Stimulated activated CD8-positive, alpha-beta memory T cell treated with anti-CD3 and anti-CD28 coated beads, Interleukin-4, amount 100 ng/mL, for 4 hours (primary cell): ENCODE measurements around the gene FBXO36.
"Not testable (repeated sequence)": the region's sequence is repeated elsewhere in the genome, so short reads cannot be mapped to it uniquely, and the experiment has no call there.

Experiments
- DNase-seq, 2 donors: peaks; one replicate each; pipeline ENCODE4 v3.0.0-alpha.2; 2020; ENCODE audit warnings: low read depth in 2 of 2, low spot score in 1 of 2

The FBXO36 gene

GRCh38 chr2:229922449-229923386, at the start of gene FBXO36:
Gene FBXO36 (plus strand): TSS chr2:229922503. CDS start chr2:229922514, 11 bp downstream.
- DNase-seq, result peak; percentile 78

GRCh38 chr2:229873123-229873581, 49.2 kb upstream of the FBXO36 start:
- no peak for DNase-seq

- DNase-seq, result no peak
Observed at GRCh38 chr2:229874647-229875046, 47.7 kb upstream of the FBXO36 start.

GRCh38 chr2:229875549-229875948, 46.8 kb upstream of the FBXO36 start:
- no peak for DNase-seq

GRCh38 chr2:229879191-229879950, 42.9 kb upstream of the FBXO36 start:
- DNase-seq, result no peak

- no peak for DNase-seq
Observed at GRCh38 chr2:229880892-229881586, 41.3 kb upstream of the FBXO36 start.

- no peak for DNase-seq
Observed at GRCh38 chr2:229882583-229882982, 39.7 kb upstream of the FBXO36 start.

GRCh38 chr2:229884775-229885699, 37.3 kb upstream of the FBXO36 start:
- DNase-seq, result no peak

- no peak for DNase-seq
Observed at GRCh38 chr2:229887441-229887840, 34.9 kb upstream of the FBXO36 start.

- no peak for DNase-seq
Observed at GRCh38 chr2:229888031-229888430, 34.3 kb upstream of the FBXO36 start.

- DNase-seq, result no peak
Observed at GRCh38 chr2:229889023-229889422, 33.3 kb upstream of the FBXO36 start.

- no peak for DNase-seq
Observed at GRCh38 chr2:229896857-229897256, 25.4 kb upstream of the FBXO36 start.

GRCh38 chr2:229899604-229900003, 22.7 kb upstream of the FBXO36 start:
- no peak for DNase-seq

GRCh38 chr2:229900012-229900411, 22.3 kb upstream of the FBXO36 start:
- DNase-seq, result no peak

- DNase-seq, result not testable (repeated sequence)
Observed at GRCh38 chr2:229900514-229900913, 21.8 kb upstream of the FBXO36 start.

GRCh38 chr2:229901819-229902218, 20.5 kb upstream of the FBXO36 start:
- no peak for DNase-seq

- no peak for DNase-seq
Observed at GRCh38 chr2:229903037-229903436, 19.3 kb upstream of the FBXO36 start.

- DNase-seq, result no peak
Observed at GRCh38 chr2:229905601-229906000, 16.7 kb upstream of the FBXO36 start.

- DNase-seq, result no peak
Observed at GRCh38 chr2:229909090-229909489, 13.2 kb upstream of the FBXO36 start.

GRCh38 chr2:229910147-229910831, 12.0 kb upstream of the FBXO36 start:
- DNase-seq, result no peak
